ENCODE measurements around the gene PIK3C3.
"Not testable (repeated sequence)": the region's sequence is repeated elsewhere in the genome, so short reads cannot be mapped to it uniquely, and the experiment has no call there.

The PIK3C3 gene

GRCh38 chr18:41966943-41967342, 11.9 kb downstream of the PIK3C3 start:
- DNase-seq: no peak

GRCh38 chr18:41967680-41968079, 12.6 kb downstream of the PIK3C3 start:
- no peak for DNase-seq

GRCh38 chr18:41969881-41970280, 14.8 kb downstream of the PIK3C3 start:
- no peak for DNase-seq

- DNase-seq: no peak
Measured at GRCh38 chr18:41972067-41972925, 17.3 kb downstream of the PIK3C3 start.

- no peak for DNase-seq
Measured at GRCh38 chr18:41973983-41974382, 18.9 kb downstream of the PIK3C3 start.

- DNase-seq: no peak
Measured at GRCh38 chr18:41974796-41975201, 19.8 kb downstream of the PIK3C3 start.

GRCh38 chr18:41975284-41975683, 20.2 kb downstream of the PIK3C3 start:
- no peak for DNase-seq

- DNase-seq: no peak
Measured at GRCh38 chr18:41977233-41977632, 22.2 kb downstream of the PIK3C3 start.

GRCh38 chr18:41982942-41983660, 28.1 kb downstream of the PIK3C3 start:
- DNase-seq: no peak

- DNase-seq: no peak
Measured at GRCh38 chr18:41985914-41986313, 30.9 kb downstream of the PIK3C3 start.

GRCh38 chr18:41989508-41989907, 34.5 kb downstream of the PIK3C3 start:
- DNase-seq: no peak

- DNase-seq: no peak
Measured at GRCh38 chr18:41992066-41992465, 37.0 kb downstream of the PIK3C3 start.

GRCh38 chr18:41992703-41993102, 37.7 kb downstream of the PIK3C3 start:
- DNase-seq: no peak

- no peak for DNase-seq
Measured at GRCh38 chr18:41993151-41993550, 38.1 kb downstream of the PIK3C3 start.

GRCh38 chr18:41996020-41996419, 41.0 kb downstream of the PIK3C3 start:
- no peak for DNase-seq

GRCh38 chr18:41999751-42000150, 44.7 kb downstream of the PIK3C3 start:
- DNase-seq: peak in 1 of 2 donors; percentile 45

GRCh38 chr18:42001801-42002200, 46.8 kb downstream of the PIK3C3 start:
- DNase-seq: no peak

- DNase-seq: no peak
Measured at GRCh38 chr18:42004653-42005052, 49.6 kb downstream of the PIK3C3 start.

- no peak for DNase-seq
Measured at GRCh38 chr18:42005782-42006181, 50.7 kb downstream of the PIK3C3 start.

- not testable (repeated sequence) for DNase-seq
Measured at GRCh38 chr18:42009457-42009856, 54.4 kb downstream of the PIK3C3 start.

- no peak for DNase-seq
Measured at GRCh38 chr18:42011053-42011452, 56.0 kb downstream of the PIK3C3 start.

GRCh38 chr18:42018831-42019230, 63.8 kb downstream of the PIK3C3 start:
- no peak for DNase-seq

- no peak for DNase-seq
Measured at GRCh38 chr18:42024131-42024530, 69.1 kb downstream of the PIK3C3 start.

- DNase-seq: no peak
Measured at GRCh38 chr18:42025491-42025890, 70.5 kb downstream of the PIK3C3 start.

Measured in bone marrow (tissue), 2 donors.